ENCODE measurements around the gene GHRHR.

GHRHR gene

DNA sequence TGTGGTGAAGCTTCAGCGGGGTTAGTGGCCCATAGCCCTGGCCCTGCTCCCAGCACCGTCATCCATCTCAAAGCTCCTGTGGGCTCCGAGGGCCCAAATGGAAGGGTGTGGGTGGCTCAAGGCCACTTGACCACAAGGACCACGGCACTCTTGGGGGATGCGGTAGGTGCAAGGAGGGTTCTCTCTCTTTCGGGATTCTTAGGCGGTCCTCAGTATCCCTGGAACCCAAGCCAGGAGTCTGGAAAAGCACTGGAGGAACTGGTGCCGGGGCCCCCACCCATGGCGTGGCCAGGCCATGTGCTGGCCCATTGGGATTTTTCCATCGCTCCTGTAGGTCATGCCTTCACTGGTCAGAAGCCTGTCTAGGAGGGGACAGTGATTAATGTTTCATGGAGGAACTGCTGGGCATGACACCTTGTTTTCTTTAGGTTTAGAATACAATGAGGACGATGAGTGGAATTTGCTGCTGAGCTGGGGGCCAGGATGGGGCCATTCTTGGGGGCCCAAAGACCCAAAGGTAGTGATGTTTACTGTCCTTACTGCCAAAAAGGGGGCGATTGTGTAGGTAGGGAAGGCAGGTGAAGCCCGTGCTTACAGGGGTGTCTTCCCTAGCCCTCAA lies 35.4 kb upstream of the GHRHR start:
- DNase-seq (ENCODE audit: low spot score) = peak; percentile 1

DNA sequence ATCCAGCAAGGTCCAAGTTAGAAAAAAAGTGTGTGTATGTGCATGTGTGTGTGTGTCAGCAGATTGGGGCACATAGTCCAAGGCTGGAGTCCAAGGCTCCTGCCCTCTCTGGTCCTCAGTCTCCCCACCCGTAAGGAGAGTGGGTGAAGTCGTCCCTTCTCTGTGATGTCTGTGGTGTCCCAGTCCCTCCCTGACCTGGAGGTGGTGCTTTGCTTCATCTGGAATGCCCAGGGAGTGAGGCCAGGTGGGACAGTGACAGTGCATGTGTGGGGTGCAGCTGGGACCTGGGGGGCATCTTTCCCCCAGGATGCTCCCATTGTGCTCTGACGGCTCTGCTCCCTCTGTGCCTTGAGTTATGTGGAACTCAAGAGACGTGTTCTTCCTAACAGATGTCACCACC lies 34.1 kb upstream of the GHRHR start:
- DNase-seq (ENCODE audit: low spot score) = no peak

DNA sequence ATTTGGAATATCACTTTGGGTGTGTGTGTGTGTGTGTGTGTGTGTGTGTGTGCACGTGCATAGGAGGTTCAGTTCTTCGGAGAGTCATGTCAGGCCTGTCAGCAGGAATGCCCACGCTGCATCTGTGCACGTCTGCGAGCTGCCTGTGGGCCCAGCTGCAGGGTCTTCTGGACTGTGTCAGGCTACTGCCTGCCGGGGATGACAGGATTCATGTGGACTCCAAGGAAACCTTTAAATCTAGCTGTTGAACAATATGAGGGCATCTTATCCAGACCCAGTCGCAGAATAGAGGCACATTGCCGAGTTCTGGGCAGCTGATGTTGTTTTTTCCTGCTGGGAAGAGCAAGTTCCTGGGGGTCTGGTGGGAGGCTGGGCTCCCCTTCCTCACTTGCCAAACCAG lies 33.1 kb upstream of the GHRHR start:
- no peak for DNase-seq (ENCODE audit: low spot score)

DNA sequence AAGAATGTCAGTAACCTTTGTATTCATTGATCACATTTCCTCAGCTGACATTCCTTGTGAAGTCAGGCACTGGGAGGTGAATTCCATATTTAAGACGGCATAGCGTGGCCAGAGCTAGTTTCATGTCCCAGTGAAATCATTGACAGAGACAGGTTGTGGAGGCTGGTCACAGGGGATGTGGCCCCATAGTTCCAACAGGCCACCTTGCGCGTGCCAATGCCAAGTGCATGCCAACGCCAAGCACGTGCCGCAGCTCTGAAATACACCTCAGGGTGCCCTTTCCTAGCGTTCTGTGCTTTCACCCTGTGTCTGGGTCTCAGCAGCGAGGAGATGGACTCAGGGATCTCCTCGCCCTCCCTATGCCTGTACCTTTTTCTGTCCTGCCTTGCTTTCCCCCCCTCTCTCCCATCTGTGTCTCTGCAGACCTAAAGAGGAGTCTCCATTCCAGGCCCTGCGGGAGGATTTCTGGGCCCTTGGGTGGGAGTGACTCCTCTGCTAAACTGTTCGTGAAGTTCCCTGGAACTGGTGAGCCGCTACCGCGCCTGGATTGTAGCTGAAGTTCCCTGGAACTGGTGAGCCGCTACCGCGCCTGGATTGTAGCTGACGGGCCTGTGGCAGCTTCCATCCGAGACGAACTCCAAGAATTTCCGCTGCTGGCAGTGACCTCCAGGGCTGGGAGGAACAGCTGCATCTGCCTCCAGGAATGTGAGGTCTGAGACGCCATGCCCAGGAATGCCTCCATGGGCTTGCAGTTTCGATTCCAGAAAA lies 32.4 kb upstream of the GHRHR start:
- peak; percentile 26 for DNase-seq (ENCODE audit: low spot score)

DNA sequence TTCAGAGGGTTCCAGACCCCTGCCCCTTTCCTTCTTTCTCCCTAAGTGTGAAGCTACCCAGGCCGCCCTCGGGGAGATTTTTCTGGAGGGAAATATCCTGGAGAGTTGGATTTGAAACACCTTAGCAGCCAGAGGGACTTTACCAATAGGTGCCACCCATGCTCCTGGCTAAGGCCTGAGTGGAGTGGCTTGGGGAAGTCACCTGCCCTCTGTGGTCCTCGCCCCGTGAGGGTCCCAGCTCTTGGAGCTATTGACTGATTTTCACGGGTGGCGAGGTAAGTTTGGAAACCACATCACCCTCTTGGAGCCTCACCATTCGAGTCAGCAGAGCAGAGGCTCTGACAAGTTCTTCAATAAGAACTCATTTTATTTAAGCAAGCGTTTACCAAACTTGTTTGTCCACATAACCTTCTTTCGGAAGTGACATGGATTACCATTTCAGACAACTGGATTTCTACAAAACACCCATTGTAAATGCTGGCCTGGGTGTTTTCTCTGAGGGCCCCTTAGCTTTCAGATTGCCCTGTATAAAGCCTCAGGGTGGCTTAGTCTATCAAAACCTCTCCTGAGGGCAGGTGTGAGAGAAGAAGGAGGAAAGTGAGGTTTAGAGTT lies 31.7 kb upstream of the GHRHR start:
- no peak for DNase-seq (ENCODE audit: low spot score)

DNA sequence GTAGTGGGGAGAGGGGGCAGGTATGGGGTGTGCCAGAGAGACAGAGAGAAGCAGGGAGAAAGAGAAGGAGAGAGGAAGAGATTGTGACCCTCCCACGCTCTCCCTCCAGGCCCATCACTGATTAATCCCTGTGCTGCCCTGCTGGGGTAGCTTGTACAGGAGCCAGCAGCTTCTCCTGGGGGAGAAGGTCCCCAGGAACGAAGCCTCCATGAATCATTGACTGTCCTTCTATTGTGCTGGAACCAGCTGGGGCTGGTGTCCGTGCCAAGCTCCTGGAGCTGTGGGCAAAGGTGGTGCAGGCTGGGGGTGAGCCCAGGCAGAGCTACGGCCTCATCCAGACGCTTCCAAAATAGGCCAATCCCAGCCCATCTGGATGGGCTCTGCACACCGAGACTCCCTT lies 31.2 kb upstream of the GHRHR start:
- peak; percentile 3 for DNase-seq (ENCODE audit: low spot score)

DNA sequence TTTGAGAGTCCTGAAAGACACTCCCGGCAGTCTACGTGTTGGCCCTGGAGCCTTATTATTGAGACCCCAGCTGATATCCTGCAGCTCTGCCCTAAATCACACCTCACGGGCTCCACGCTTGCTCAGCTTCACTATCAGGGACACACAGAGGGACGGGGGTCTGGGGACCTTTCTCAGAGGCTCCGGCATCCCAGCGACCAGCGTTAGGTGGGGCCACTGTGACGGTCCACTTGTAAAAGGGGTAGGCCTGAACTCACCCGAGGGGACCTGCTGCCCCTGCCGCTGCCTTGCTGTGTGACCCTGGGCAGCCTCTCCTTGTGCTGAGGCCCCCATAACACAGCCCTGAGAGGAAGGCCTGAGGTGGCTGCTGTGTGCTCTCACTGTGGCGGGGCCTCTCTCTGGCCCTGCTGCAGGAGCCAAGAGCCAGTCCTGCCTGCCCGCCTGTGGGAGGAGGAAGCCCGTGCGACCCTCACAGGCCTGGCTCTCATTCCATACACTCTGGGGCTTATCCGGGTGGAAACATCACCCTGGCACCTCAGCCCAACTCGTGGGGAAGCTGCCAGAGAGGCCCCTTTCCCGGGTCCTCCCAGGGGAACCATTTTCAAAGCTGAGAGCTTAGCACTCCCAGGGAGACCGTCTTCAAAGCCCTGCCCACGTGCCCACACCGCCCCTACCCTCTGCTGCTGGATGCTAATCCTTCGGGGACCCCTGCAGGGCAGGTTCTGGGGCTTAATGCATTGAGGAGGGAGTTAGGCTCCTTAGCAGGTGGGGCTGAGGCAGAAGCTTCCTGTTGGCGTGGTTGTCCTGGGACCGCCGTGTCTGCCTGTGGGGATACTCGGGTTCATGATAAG lies 30.4 kb upstream of the GHRHR start:
- peak; percentile 60 for DNase-seq (ENCODE audit: low spot score)

DNA sequence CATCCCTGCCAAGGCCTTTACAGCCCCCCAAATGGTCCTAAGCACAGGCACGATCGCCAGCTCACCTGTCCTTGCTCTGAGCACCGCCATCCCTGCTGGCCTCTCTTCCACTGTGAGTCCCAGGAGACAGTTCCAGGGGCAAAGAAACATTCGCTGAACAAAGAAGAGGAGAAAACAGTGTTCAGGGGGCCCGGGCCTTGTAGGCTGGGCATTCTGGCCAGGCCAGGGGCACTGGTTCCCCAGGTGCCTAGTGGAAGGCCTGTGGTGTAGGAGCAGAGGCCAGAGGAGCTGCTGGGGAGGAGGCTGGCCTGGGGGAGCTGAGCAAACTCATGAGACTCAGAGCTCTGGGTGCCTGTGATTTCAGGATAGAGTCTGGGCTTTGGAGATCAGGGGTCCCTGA lies 29.5 kb upstream of the GHRHR start:
- no peak for DNase-seq (ENCODE audit: low spot score)

DNA sequence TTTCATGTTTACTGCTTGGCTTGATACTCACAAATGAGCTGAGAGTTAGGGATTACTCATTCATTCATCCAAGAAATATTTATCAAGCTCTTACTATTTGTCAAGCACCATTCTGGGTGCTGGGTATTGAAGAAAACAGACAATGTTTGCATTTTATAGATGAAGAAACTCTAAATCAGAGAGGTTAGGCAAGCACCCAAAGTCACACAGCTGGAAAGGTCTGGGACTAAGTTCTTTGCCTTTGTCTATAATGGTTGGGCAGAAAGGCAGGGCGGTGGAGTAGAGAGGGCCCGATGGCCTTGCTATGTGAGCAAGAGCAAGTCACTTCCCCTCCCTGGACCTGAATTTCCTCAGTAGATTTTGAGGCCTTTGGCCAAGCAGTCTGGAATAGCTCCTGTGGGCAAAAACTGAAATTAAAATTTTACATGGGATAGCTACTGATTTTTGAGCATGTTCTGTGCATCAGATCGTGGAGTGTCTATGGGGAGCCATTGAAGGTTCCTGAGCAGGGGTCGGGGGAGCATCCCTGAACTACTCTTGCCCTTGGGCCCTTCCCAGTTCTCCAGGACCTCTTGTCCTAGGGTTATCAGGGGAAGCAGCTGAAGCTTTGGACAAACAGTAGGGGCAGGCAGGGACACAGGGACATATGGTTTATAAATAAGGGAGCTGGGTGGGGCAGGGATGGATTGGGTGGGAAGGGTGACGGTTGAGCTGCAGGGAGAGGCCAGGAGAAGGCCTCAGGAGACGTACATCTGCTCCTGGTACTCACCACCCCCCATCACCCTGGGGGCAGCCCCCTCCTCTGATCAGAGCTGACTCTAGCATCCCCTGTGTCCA lies 28.8 kb upstream of the GHRHR start:
- DNase-seq (ENCODE audit: low spot score) = no peak

DNA sequence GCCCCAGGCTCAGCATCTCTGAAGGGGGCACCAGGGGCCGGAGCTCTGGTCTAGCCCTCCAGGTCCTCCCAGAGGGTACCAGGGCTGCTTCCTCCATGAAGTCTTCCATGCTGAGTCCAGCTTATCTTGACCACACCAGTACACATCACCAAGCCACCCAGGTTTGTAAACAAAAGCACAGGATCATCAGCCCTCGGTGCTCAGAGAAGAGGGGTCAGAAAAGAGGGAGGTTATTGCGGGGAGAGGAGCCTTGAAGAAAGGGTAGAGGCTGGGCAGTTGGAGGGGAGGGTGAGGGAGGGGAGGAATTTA lies 28.2 kb upstream of the GHRHR start:
- no peak for DNase-seq (ENCODE audit: low spot score)

DNA sequence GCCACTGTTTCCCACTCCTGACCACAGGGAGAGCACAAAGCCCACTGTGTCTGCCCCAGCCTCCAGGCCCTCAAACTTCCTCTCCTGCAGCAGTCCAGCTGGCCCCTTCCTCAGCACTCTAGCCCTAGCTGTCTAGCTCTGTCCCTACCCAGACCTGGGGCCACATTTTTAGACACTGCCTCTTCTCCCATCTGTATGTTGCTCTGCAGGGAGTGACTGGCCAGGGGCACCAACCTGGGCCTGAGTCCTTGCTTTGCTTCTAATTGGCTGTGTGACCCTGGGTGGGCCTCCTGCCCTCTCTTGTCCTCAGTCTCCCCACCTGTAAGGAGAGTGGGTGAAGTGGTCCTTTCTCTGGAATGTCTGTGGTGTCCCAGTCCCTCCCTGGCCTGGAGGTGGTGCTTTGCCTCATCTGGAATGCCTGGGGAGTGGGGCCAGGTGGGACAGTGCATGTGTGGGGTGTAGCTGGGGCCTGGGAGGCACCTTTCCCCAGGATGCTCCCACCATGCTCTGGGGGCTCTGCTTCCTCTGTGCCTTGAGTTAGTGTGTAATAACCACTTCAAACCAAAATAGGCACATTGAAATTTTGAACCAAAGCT lies 27.0 kb upstream of the GHRHR start:
- no peak for DNase-seq (ENCODE audit: low spot score)

DNA sequence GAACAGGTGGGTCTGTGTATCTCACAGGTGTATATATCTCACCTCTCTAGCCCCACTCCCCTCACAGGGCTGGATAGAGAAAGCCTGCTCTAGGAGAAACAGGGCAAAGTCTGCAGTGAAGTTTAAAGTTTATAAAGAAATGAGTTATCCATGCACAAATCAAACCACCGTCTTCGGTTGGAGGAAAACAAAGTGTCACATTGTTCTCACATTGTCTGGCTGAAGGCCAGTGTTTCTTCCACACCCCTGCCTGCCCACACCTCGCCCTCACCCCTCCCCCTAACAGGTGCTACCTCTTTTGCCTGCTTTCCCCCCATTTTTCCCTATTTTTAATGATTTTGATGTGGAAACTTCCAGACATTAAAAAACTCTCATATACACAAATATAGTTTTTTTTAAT lies 26.3 kb upstream of the GHRHR start:
- no peak for DNase-seq (ENCODE audit: low spot score)

DNA sequence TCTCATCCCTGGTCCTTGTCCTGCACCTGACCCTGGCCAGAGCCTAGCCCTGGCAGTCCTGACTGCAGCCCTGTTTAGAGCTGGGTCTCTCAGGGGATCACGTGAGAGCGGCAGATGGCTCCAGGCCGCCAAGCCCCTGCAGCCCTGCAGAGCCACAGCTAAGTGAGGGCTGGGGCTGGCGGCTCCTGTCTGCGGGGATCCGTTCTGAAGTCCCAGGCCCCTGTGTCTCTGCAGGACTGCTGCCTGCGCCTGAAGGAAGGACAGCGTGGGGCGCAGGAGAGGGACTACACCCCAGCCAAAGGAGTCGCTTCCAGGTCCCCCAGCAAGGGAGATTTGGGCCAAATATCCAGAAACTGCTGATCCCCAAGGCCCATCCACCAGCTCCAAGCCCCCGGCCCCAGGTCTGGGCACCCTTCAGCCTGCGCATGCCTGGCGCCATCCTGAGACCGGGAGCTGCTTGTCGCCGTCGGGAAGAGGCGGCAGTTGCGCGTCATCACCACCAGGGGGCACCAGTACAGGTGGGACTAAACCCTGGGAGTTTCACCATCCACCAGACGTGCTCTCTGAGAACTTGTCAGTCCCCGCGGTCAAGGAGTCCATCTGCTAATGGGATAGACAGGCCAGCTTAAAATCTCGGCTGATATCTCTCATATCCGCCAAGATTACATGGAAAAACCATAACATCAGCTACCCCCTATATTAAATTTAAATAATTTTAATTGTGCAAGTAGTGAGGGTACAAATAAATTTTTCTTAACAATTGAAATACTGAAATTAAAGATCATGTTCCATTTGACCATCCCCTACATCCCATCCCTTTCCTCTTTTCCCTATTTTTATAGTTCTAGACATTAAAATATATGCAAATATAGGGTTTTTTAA lies 25.1 kb upstream of the GHRHR start:
- DNase-seq (ENCODE audit: low spot score) = peak; percentile 90

DNA sequence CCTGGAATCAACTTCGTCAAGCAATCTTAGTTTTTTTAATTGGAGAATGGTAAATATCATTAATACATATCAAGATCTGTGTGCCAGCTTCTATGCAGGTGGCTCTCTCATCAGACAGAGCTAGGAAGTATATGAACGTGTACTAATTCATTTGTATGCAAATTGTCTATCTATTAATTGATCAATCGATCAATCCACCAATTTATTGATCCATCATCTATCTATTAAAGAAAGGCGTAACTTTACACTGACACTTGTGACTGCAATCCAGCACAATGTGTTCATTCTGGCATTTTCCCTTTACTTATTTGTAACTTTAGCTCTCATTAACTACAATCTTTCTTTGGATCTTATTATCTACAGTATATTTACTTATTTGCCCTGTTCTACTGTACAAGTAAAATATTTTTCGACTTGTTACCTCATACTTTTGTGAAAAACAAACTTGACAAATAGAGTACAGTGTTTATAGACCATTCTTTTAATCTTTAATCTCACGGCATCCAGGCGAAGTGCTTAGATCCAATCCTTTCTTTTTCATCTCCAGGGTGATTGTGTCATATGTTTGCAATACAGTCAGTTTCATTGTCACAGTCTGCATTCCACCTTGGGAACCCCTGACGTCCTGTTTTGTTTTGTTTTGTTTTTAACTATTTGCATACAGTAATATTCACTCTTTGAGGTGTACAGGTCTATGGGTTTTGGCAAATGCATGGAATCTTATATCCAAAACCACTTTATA lies 22.0 kb upstream of the GHRHR start:
- no peak for DNase-seq (ENCODE audit: low spot score)

DNA sequence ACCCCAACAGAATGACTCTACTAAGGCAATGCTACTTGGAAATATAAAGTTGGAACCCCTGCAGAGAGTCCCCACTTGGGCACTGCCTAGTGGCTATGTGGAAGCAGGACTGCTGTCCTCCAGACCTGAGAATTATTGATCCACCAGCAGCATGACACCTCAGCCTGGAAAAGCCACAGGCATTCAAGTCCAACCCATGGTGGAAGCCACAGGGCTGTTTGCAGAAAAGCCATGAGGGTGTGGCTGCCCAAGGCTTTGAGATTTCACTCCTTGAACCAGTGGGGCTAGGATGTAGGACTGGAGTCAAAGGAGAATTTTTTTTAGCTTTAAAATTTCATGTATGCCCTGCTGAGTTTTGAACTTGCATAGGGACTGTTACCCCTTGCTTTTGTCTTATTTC lies 13.6 kb upstream of the GHRHR start:
- DNase-seq (ENCODE audit: low spot score) = no peak

DNA sequence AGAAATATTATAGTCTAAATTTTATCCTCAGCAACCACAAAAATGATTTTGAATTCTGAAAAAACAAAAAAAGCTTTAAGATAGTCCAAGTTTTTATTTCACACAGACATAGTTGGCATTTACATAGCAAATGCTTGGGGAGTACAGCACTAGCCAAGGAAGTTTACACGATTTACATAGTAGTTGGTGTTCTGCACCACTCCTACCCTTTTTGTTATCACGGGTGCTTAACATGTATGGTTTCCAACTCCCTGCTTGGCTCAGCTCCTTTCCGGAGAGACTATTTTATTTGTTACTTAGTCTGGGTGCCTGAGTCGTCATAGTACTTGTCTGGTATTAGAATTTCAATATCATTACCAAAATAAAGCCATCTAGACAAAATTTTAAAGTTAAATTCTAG lies 8.8 kb upstream of the GHRHR start:
- no peak for DNase-seq (ENCODE audit: low spot score)

DNA sequence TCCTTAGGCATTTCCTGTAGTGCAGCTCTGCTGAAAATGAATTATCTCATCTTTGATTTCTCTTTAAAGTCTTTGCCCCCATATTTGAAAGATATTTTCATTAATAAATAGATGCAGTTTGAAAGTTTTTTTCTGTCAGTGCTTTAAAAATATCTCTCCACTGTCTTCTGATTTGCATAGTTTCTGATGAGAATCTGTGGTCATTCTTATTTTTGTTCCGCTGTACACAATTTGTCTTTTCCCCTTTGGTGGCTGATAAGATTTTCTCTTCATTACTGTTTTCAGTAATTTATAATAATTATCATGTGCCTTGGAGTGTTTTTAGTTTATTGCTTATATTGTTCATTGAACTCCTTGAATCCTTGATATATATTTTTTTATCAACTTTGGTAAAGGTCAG lies 7.0 kb upstream of the GHRHR start:
- no peak for DNase-seq (ENCODE audit: low spot score)

DNA sequence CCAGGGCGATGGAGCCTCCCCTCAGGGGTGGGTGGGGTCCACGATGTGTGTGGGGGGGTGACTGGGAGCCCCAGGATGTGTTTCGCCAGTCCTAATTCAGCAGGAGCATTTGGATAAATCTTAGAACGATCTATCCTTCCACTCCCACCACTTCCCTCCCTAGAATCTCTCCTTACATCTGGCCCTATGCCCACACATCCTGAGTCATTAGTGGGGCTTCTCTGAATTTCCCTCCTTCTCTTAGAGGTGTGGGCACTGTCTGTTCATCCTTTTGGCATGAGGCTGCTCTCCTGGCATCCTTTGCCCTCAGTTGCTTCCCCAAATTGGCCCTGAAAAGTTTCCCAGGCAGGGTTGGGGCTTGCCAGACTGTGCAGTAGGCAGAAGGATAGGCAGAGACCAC lies 1.6 kb downstream of the GHRHR start:
- DNase-seq (ENCODE audit: low spot score) = no peak

DNA sequence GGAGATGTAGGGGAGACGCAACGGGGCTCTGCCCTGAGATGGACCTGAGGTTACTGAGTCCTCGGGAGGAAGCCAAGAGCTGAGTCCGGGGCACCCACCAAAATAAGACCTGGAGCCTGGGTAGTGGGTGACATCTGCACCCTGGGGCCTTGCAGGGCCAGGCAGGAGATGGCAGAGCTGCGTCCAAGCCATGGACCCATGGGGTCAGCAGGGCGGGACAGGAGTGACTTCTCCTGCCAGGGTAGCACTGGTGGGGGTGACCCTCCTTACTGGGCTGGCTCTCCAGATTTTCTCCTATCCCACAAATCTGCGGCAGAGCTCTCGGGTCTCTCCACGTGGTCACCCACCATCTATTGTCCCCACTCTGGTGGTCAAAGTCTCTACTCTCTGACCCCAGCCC lies 2.1 kb downstream of the GHRHR start:
- no peak for DNase-seq (ENCODE audit: low spot score)

DNA sequence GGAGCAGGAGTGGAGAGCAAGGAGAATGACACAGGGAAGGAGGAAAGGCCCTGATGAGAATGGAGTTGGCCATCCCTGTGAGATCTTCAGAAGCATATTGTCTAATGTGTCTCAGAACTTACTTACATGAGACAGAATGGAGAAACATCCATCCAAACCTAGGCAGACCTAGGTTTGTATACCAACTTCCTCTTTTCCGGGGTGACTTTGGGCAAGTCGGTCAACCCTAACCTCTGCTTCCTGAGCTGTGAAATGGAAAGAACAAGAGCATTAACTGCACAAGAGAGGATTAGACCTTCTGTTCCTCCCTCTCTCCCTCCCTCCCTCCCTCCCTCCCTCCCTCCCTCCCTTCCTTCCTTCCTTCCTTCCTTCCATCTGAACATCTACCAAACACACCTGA lies 4.5 kb downstream of the GHRHR start:
- no peak for DNase-seq (ENCODE audit: low spot score)
